ENCODE measurements around the gene ACOXL. TPM values are rescaled to one million over a fixed set of nuclear protein-coding genes. Genes with fewer than 3 reads are reported as not detected.
A peak's percentile ranks its signal among the peaks of the same experiment; 100 is the strongest.
"Not testable (repeated sequence)": the region's sequence is repeated elsewhere in the genome, so short reads cannot be mapped to it uniquely, and the experiment has no call there.

Gene ACOXL
- total RNA-seq = under 0.01 TPM

DNA sequence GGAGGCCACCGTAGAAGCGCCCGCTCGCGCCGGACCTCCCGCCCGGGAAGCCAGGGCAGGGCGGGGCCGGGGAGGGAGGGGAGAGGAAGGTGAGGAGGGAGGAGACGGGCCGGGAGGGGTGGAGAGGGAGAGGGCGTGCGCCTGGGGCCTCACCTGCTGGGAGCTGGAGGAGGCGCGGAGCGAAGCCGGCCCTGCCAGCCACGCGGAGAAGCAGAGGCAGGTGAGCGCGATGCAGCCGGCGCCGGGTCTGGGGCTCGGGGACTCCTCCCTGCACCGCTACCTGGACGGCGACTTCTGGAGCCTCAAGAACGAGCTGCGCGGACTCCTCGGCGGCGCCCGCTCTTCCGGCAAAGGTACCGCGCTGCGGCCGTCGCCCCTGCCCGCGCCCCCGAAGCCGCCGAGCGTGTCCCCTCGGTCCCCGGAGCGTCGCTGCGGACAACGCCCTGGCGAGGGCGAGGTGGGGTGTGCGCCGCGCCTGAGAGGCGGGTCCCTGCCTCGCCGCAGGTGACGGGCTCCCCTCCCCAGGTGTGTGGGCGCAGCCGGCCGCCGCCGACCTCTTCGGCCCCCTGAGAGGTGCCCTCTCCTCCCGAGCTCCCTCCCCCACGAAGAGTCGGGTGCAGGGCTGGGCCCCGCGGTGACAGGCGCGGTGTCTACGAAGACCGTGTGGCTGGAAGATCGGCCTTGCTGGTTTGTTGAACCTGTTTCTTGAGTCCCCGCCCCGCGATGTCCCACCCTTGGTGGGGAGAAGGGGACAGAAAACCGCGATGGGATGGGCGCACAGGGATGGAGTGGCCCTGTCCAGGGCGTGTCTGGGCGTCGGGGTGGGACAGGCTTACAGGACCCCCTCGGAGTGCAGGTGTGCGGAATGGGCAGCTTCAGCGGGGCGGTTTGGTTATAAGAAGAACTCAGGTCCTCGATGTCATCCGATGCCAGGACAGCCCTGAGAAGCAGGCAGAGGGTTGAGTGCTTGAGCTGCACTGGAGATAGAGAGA lies at the start of gene ACOXL:
Gene ACOXL (plus strand): TSS at position 152 of the 992 bp plus-strand sequence. CDS start 35,817 bp downstream, outside the sequence.
- DNase-seq (ENCODE audit: low read depth in 2 of 3, low spot score in 2 of 3) = peak in 1 of 3 donors; percentile 26

GRCh38 chr2:110682872-110683271 lies 49.5 kb upstream of the ACOXL start:
- no peak for DNase-seq (ENCODE audit: low read depth in 2 of 3, low spot score in 2 of 3)

- DNase-seq (ENCODE audit: low read depth in 2 of 3, low spot score in 2 of 3) = not testable (repeated sequence)
Measured at GRCh38 chr2:110687775-110688484, 44.4 kb upstream of the ACOXL start.

DNA sequence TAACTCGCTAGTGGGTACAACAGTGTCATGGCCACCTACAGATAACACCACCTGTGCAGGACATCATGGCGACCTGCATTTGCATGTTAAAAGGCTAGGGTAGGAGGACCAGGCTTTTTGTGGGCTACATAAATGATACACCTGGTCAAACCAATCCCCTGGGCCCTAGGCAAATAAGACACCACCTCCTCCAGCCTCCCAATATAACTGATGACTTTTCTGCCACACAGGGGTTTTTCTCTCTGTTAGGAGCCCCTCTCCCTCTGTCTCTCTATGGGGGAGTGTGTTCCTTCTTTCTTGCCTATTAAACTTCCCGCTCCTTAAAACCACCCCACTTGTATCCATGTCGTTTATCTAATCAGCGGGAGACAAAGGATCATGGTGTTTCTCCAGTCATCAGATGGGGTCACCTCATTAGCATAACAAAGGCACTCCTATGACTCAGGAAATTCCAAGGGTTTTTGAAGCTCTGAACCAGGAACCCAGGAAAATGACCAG lies 43.7 kb upstream of the ACOXL start:
- no peak for DNase-seq (ENCODE audit: low read depth in 2 of 3, low spot score in 2 of 3)

GRCh38 chr2:110690083-110690965 lies 42.0 kb upstream of the ACOXL start:
- DNase-seq (ENCODE audit: low read depth in 2 of 3, low spot score in 2 of 3) = no peak

- DNase-seq (ENCODE audit: low read depth in 2 of 3, low spot score in 2 of 3) = no peak
Measured at GRCh38 chr2:110691612-110692258, 40.6 kb upstream of the ACOXL start.

- DNase-seq (ENCODE audit: low read depth in 2 of 3, low spot score in 2 of 3) = peak in 2 of 3 donors; percentile 51 to 74
Measured at GRCh38 chr2:110695146-110695898, 37.1 kb upstream of the ACOXL start.

DNA sequence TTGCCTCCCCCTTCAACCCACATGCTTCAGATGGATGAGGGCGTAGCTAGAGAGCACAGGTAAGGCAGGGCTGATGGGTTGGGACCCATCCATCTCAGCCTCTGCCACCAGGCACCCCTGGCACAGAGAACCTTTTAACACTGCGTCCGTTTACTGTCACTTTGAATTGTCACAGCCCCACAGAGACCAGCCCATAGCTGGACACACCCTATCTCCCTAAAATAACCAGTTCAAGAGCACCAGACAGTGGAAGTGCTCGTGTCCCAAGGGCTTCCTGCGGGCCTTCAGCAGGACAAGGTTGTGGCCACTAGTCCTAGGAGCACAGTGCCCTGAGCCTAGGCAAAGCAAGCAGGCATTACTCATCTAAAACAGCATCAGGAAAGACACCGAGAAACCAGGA lies 34.1 kb upstream of the ACOXL start:
- not testable (repeated sequence) for DNase-seq (ENCODE audit: low read depth in 2 of 3, low spot score in 2 of 3)

DNA sequence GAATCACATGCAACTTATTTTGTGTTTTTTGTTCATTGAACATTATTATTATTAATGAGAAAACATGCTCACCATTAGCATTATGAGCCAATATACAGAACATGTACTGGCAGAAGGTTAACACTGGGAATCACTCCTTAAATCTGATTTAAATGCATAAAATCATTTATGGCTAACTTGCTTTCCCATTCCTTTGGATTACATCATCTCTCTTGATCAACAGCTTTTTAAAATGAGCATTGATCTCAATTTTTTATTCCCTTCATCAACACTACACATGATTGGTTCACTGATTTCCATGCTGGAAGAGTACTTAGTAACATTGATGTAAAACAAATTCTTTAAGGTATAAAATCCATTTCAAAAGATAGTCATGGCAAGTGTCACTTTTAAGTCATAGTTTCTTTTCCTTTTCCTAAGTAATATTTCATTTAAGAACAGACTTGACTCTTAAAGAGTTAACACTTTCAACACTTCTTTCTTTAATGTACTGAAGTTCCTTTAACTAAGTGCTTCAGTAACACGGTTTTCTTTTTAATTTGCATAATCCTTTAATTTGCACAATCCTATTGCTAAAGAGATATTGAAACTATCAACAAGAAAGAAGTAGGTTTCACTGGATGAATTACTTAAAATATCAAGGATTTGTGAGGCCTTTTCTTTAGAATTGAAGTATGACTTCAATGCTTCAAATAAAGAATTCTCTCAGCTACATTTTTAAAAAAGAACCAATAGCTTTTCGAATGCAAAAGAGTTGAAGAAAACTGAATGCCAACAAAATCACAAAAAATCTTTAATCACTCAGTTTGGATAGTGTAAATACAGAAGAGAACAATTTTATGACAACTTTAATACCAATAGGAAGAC lies 29.6 kb upstream of the ACOXL start:
- no peak for DNase-seq (ENCODE audit: low read depth in 2 of 3, low spot score in 2 of 3)

DNA sequence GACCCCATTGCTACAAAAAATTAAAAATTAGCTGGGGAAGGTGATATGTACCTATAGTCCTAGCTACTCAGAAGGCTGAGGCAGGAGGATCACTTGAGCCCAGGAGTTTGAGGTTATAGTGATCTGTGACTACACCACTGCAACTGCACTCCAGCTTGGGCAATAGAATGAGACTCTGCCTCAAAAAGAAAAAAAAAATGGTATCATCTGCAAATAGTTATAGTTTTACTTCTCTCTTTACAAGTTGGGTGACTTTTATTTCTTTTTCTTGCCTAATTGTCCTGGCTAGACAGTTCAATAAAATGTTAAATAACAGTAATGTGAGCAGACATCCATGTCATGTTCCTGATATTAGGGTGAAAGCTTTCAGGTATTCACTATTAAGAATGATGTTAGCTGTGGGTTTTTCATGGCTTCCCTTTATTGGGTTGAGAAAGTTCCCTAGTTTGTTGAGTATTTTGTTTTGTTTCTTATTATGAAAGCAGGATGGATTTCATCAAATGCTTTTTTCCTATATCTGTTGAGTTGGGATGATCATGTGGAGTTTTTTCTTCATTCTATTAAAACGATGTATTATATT lies 24.9 kb upstream of the ACOXL start:
- no peak for DNase-seq (ENCODE audit: low read depth in 2 of 3, low spot score in 2 of 3)

- no peak for DNase-seq (ENCODE audit: low read depth in 2 of 3, low spot score in 2 of 3)
Measured at GRCh38 chr2:110708455-110708854, 23.9 kb upstream of the ACOXL start.

DNA sequence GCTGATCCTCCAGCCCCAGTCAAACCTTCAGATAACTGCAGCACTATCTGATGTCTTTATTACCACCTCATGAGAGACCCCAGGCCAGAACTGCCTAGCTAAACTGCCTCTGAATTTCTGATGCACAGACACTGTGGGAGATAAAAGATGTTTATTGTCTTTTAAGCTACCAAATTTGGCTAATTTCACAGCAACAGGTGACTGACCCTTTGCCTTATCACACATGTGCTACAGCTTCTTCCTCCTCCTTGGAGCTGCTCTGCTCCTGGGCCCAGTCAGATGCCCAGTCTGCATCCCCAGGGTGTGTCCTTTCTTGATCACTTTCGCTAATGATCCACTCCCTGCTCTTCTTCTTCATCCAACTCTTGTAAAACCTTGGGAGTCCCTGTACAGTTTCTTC lies 19.6 kb upstream of the ACOXL start:
- no peak for DNase-seq (ENCODE audit: low read depth in 2 of 3, low spot score in 2 of 3)

DNA sequence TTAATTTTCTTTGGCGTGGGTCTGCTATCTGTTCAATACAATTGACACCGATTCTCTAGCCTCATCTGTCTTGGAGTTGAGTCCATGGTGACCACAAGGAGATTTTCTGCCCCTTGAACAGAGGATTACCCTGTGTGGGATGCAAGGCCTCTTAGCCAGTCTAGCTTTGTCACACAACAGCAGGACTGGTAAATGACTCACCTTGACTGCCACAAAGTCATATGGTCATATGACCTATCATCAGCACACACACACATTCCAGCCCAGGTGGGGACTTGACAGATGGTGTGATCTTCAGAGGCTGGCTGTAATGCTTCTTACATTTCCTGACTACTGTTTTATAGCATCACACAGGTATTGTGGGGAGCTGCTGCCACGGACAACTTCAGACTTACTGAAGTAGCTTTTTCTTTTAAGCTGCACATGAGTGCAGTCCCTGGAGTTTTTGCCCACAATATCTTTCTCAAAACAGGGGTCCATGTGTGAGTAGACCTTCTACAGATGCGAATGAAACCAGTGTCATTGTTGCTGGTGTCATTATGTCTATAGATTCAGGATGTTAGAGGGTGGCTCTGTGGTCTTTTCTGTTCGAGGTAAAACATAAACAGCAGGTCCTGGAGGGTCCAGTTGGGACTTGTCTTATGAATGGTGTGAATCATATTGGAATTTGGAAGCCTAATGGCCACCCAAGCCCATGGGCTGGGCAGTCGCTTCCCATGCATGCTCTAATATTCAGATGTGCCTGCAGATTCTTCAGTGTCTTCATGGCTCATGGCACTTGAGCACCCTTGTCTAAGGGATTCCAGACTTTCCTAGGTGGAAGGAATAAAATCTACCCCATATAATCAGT lies 18.6 kb upstream of the ACOXL start:
- DNase-seq (ENCODE audit: low read depth in 2 of 3, low spot score in 2 of 3) = no peak

GRCh38 chr2:110714452-110715224 lies 17.7 kb upstream of the ACOXL start:
- DNase-seq (ENCODE audit: low read depth in 2 of 3, low spot score in 2 of 3) = peak in 1 of 3 donors; percentile 56

DNA sequence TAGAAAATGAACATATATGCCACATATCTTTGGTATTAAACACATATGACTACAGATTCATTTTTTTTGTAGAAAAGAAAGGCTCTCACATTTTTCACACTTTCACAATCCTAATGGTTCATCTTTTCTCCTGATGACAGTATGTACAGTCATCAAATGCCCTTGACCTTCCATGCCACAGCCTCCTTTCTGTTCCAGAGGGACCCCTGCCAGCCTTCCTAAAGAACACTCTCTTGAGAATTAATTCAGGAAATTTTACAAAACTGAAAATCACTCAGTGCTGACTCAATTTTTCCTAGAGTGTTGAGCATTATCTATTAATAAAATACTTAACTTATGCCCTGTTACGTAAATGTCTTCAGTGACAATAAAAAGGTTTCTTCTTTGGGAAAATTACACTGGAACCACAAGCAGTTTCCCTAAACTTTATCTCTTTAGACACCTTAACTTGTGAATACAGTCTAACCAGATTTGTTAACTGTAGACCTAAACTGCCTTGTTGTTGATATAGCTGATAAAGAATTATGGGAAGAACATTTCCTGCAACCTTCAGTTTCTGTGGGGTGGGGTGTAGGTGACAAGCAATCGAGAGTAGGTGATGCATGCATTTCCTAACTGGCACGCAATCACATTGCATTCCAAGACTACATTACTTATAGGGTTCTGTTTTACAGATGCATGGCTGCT lies 15.3 kb upstream of the ACOXL start:
- no peak for DNase-seq (ENCODE audit: low read depth in 2 of 3, low spot score in 2 of 3)

DNA sequence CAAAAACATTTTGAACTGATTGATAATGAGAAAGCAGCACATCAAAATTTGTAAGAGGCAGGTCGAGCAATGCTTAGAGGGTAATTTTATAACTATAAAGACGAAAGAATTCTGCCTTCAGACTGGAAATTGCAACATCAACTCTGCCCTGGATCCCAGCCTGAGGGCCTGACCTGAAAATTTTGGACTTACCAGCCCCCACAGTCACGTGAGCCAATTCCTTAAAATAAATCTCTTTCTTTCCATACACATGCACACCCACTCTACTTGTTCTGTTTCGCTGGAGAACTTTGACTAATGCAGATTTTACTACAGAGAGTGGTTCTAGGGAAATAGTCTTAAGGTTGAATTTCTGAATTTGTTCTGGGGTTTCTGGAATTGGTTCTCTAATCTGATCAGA lies 14.6 kb upstream of the ACOXL start:
- no peak for DNase-seq (ENCODE audit: low read depth in 2 of 3, low spot score in 2 of 3)
